Measurements from ENCODE around the gene ADAMTSL1.

The ADAMTSL1 gene

DNA sequence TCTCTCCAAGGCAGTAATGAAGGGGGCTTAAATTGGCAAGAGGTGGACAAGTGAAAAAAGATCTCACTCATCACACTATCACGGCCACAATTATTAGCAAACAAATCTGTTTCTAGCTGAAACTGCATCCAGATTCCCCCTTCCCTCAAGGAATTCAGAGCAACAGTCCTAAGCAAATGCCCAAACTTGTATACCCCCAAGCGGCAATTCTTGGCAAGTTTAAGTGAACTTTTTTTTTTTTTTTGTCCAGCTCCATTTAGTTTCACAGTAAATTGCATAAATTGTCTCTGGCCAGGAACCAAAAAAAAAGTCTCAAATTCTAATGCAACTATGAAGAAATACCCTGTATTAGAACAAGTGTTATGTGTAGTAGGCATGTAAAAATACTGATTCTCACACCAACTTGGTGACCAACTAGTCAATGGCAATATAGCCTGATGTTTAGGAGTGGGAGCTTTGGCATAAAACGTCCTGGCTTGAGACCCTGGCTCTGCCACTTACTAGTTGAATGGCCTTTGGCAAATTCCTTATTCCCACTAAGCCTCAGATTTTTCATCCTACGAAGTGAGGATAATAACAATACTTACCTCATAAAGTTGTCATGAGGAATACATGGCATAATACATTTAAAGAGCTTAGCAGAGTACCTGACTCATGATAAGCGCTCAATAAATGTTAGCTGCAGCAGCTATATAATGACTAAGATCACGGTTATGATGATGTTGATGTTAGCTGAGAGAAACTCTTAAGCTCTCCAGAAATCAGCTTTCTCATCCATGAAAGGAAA lies 193.2 kb downstream of the ADAMTSL1 start:
- no peak for DNase-seq

- DNase-seq, result no peak
Measured at GRCh38 chr9:18668944-18669343, 195.0 kb downstream of the ADAMTSL1 start.

DNA sequence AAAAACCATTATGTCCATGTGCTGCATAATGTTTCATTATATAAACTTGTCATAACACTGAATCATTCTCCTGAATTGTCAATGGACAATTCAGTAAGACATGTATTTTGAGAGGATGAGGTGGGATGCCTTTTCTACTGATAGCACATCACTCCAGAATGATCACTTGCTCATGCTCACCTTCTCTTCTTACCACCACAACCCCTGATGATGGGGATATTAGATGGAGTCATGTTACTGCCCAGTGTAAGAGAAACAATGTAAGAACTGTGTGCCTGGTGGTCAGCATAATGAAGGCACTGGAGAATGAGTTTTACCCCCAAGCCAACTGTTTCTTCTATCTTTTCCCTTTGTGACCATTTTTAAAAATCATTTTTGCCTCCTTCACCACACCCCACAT lies 198.8 kb downstream of the ADAMTSL1 start:
- DNase-seq, result no peak

DNA sequence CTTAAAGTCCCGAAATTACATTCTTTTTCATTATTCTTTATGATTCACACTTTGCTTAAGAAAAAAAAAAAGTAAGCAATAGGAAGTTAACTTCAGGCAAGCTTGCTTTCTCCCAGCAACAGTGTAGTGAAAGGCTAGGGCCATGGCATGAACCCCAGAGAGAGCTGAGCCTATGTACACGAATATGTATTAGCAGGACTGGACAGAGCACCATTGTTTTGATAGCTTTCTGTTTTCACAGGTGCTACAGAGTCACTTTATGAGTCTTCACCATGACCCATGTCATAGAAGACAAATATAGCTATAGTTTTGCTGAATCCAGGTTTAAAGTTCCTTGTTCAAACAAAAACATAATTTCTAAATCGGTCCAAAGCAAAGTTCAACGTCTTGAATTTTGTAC lies 199.2 kb downstream of the ADAMTSL1 start:
- DNase-seq, result no peak

GRCh38 chr9:18675332-18675731 lies 201.4 kb downstream of the ADAMTSL1 start:
- no peak for DNase-seq

- no peak for DNase-seq
Measured at GRCh38 chr9:18675973-18676372, 202.0 kb downstream of the ADAMTSL1 start.

- no peak for DNase-seq
Measured at GRCh38 chr9:18676525-18676924, 202.6 kb downstream of the ADAMTSL1 start.

DNA sequence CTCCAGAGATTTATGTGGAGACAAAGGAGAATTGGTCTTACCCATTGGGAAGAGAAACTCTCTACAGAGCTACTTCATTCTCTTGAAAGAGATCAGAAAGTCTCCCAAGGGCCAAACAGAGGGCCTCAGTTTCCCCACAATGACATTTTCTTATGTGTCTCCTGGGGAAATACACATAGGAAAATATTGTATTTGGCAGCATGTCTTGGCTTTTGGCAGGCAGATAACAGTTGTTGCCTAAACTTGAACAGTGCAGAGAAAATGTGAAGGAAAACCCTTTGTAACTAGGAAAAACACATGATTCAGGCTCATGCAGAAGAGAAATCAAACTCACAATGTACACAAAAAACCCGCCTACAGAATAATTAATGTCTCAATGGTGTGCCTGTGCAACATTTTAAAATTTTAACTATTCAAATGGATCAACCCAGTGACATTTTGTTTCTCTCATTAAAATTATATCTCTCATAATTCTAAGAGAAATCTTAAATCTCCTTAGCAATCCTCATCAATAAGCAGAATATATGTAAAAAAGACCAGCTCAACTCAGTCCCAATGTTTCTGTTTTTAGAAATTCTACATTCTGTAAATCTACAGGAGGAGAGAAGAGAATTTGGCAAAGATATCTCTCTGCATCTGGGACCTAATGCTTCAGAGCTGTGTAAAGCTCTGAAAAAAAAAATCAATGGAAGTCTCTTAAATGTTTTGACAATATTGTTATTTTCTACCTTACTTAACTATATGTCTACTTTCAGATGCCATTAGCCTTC lies 205.1 kb downstream of the ADAMTSL1 start:
- DNase-seq, result no peak

GRCh38 chr9:18682907-18683306 lies 209.0 kb downstream of the ADAMTSL1 start:
- no peak for DNase-seq

DNA sequence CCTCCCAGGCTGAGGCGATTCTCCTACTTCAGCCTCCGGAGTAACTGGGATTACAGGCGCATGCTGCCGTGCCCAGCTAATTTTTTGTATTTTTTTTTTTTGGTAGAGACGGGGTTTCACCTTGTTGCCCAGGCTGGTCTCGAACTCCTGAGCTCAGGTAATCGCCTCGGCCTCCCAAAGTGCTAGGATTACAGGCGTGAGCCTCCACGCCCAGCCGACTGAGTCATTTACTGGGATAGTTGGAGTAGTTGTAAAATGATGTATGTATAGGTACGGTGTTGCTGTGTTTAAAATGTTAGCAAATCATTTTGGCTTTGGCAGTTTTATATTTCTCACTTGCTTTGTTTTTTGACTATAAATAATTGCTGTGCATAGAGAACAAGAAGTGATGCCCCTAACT lies 209.4 kb downstream of the ADAMTSL1 start:
- no peak for DNase-seq

- DNase-seq, result no peak
Measured at GRCh38 chr9:18683851-18684250, 209.9 kb downstream of the ADAMTSL1 start.

GRCh38 chr9:18684593-18685317 lies 210.8 kb downstream of the ADAMTSL1 start:
- no peak for DNase-seq

GRCh38 chr9:18688581-18689565 lies 214.9 kb downstream of the ADAMTSL1 start:
- DNase-seq, result no peak

DNA sequence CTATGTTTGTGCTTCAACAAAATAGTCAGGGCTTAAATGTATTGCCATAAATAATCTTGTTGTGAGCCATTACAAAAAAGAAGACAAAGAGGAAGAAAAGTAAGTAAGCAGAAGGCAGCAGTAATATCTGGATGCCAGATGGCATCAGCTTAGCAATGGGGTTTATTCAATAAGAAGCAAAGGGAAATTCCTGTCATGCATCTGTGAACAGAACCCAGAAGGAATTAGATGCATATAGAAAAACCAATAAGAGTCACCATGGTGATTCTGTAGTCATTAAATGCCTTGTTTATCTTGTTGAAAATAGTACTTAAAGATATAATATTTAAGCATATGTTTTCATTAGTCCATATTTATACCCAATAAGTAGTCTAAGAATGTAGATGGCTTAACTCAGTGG lies 216.0 kb downstream of the ADAMTSL1 start:
- DNase-seq, result no peak

DNA sequence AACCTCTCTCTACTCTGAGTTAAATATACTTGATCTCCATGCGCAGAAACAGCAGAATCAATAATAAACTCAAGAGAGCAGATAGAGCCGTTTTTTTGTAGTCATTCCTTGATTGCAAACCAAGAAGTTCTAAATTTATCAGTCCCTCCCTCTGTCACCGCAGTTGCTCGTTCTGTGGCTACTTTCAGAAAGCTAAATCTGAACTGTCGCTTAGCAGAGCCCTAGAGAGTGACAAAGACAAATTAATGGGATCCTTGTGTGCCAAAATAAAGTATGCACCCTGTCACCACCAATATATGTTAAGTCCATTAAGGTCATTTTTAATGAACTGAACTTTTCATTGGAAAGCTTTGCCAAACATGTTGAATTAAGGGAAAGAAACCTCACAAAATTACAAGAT lies 218.3 kb downstream of the ADAMTSL1 start:
- no peak for DNase-seq

DNA sequence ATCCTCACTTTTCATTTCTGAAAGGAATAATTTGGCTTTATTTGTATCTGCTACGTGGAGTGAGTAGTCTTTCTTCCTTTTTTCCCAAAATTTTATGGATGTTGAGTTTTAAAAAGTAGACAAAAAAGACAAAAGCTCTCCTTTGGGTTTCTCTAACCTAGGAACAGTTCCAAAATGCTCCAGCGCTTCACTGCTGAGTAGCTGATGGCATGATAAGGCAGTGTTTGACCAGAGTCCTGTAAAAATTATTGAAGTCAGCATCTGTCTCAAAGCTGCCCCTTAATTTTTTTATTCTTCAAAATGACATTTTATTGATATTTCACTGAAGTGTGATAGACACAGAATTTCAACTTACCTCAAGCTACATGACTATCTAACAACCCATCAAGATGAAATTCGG lies 219.0 kb downstream of the ADAMTSL1 start:
- no peak for DNase-seq

- no peak for DNase-seq
Measured at GRCh38 chr9:18694959-18695668, 221.2 kb downstream of the ADAMTSL1 start.

GRCh38 chr9:18698992-18699391 lies 225.0 kb downstream of the ADAMTSL1 start:
- DNase-seq, result no peak

- DNase-seq, result no peak
Measured at GRCh38 chr9:18699764-18700163, 225.8 kb downstream of the ADAMTSL1 start.

- no peak for DNase-seq
Measured at GRCh38 chr9:18700714-18701113, 226.8 kb downstream of the ADAMTSL1 start.

DNA sequence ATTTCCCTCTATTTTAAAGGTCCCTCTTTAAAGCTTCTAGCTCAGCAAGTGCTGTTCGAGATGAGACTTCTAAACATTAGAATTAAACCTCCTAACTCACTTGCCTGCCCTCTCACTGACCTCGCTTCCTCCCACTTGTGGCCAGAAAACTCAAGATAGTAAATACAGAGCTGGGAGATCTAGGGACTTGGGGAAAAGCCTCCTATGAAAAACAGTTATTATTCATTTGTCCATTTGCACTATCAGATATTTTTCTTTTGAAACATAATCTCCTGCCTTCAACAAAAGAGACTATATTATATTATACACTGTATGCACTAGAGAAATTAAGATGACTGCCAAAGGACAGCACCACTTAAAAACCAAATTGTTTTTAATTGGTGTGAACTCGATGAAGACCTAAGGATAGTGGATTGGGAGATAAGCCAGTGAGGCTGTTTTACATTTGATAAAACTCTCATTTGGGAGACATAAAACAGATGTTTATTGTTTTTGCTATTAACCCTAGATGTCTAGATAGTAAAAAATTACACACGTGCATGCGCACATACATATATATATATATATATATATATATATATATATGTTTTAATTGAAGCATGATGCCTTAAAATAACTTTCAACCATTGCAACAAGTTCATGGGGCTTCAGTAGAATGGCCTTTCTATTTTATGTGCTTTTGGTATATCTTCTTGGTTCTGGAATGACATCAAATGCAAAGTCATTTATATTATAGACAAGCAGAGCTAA lies 229.4 kb downstream of the ADAMTSL1 start:
- DNase-seq, result no peak

Measured in activated CD8-positive, alpha-beta memory T cell treated with anti-CD3 and anti-CD28 coated beads, Interleukin-2, amount 50 U/mL, for 48 hours (primary cell).